Measurements from ENCODE around the gene CALY.
"Not testable (repeated sequence)": the region's sequence is repeated elsewhere in the genome, so short reads cannot be mapped to it uniquely, and the experiment has no call there.

Gene CALY

DNA sequence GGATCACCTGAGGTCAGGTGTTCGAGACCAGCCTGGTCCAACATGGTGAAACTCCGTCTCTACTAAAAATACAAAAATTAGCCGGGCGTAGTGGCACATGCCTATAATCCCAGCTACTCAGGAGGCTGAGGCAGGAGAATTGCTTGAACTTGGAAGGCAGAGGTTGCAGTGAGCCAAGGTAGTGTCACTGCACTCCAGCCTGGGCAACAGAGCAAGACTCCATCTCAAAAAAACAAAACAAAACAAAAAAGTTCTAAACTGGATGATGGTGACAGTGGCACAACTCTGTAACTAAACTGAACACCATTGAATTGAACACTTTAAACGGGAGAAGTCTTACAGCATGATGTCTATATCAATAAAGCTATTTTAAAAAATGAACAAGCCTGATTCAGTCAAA, 39.5 kb upstream of the CALY start:
- not testable (repeated sequence) for H3K4me2 ChIP-seq (ENCODE audit: low read length); H2AK5ac ChIP-seq (ENCODE audit: low read length); DNase-seq; H3K9ac ChIP-seq (ENCODE audit: low read length); H2BK5ac ChIP-seq (ENCODE audit: low read length); H4K5ac ChIP-seq (ENCODE audit: low read length); H3K56ac ChIP-seq (ENCODE audit: low read length); H3K79me2 ChIP-seq (ENCODE audit: control insufficient read depth, insufficient read depth, low read length); H3K4me3 ChIP-seq (ENCODE audit: low read length); H3K23ac ChIP-seq (ENCODE audit: low read length); H4K8ac ChIP-seq (ENCODE audit: low read depth, low read length); H3K36me3 ChIP-seq (ENCODE audit: control insufficient read depth, insufficient read depth, low read length); H2BK120ac ChIP-seq (ENCODE audit: low read depth, low read length); H3K18ac ChIP-seq (ENCODE audit: low read length); H3K4ac ChIP-seq (ENCODE audit: low read depth, low read length); H2BK15ac ChIP-seq (replicated peaks; ENCODE audit: low read depth); H3K27me3 ChIP-seq (ENCODE audit: insufficient read depth, low read length, poor library complexity); H3K4me1 ChIP-seq (ENCODE audit: control insufficient read depth, low read depth, low read length); H3K27ac ChIP-seq (ENCODE audit: low read depth, low read length); H3K79me1 ChIP-seq (ENCODE audit: low read length)
- no CpG with 5 or more reads among the region's 5 CpGs for WGBS (ENCODE audit: extremely low coverage, insufficient coverage, low lambda C conversion rate)

DNA sequence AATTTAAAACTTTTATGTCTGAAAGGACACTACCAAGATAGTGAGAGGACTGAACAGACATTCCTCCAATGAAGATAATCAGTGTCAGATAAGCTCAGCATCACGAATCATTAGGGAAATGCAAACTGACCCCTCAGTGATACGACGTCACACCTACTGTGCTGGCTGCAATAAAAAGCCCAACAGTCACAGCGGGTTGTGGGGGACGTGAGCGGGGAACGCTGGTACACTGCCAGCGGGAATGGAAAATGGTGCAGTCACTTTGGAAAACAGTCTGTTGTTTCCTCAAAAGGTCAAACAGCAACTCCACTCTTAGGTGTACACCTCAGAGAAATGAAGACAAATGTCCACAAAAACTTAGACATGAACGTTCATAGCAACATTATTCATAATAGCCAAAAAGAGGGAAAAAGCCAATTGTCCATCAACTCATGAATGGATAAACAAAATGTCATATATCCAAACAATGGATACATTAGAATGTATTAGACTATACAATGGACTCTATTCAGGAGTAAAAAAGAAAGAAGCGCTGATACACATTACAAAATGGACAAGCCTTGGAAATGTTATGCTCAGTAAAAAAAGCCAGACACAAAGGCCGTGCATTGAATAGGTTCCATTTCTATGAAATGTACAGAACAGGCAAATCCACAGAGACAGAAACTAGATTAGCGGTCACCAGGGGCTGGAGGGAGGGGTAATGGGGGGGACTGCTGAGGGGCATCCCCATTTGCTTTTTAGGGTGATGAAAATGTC, 38.8 kb upstream of the CALY start:
- peak; percentile 54 for DNase-seq
- Histone ChIP-seq H3K27ac (ENCODE audit: low read depth, low read length) (no peak overlapping the region), H3K18ac (ENCODE audit: low read length) (no peak overlapping the region), H3K4me2 (ENCODE audit: low read length) (no peak overlapping the region), H3K56ac (ENCODE audit: low read length) (no peak overlapping the region), H3K36me3 (ENCODE audit: control insufficient read depth, insufficient read depth, low read length) (no peaks in the 10 kb centered on the region), H2BK15ac (replicated peaks; ENCODE audit: low read depth) (no peak overlapping the region), H3K79me1 (ENCODE audit: low read length) (peaks cover 1% of the 10 kb centered on the region), H3K4me1 (ENCODE audit: control insufficient read depth, low read depth, low read length) (no peaks in the 10 kb centered on the region), H4K8ac (ENCODE audit: low read depth, low read length) (no peak overlapping the region), H2BK120ac (ENCODE audit: low read depth, low read length) (no peak overlapping the region), H3K4ac (ENCODE audit: low read depth, low read length) (no peak overlapping the region), H3K4me3 (ENCODE audit: low read length) (no peak overlapping the region), H4K5ac (ENCODE audit: low read length) (no peak overlapping the region), H2AK5ac (ENCODE audit: low read length) (no peak overlapping the region), H3K9ac (ENCODE audit: low read length) (no peak overlapping the region), H2BK5ac (ENCODE audit: low read length) (no peak overlapping the region), H3K79me2 (ENCODE audit: control insufficient read depth, insufficient read depth, low read length) (peaks cover 2% of the 10 kb centered on the region), H3K23ac (ENCODE audit: low read length) (no peak overlapping the region), H3K27me3 (ENCODE audit: insufficient read depth, low read length, poor library complexity) (no peaks in the 10 kb centered on the region)
- WGBS (ENCODE audit: extremely low coverage, insufficient coverage, low lambda C conversion rate) = no CpG with 5 or more reads among the region's 12 CpGs

DNA sequence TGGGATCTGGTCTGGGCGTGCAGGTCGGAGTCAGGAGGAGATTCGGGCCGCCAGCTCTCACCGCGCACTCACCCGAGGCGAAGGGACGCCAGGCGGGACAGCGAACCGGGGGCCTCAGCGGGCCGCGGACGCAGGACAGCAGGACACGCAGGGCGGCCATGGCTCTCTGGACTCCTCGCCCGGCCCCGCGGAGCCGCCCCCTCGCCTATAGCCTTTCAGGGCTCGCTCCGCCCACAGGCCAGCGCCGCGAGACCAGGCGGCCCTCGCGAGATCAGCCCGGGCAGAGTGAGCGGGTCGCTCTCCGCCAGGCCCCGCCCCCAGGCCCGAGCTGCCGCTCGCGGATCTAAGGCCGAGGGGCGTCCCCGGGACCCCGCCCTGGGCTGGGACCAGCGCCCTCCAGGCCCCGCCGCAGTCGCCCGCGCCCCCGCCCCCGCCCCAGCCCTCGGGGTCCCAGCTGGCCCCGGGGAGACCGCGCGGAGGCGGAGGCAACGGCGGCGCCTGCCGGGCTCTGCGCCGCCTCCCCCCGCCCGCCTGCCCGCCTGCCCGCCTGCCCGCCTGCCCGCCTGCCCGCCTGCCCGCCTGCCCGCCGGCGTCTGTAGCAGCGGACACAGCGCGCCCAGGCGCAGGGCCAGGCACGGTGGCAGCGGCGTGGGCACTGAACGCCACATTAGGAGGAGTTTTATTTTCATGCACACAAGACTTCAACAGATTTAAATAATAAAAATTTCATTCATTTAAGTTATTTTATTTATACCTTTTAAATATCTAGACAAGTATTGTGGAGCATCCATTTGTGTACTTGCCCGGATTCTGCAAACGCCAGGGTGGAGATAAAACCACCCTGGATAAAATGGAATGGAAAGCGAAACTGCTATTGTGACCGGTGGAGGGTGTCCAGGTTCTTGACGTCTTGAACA, 36.7 kb upstream of the CALY start, which contains the start of gene ECHS1:
Gene ECHS1 (minus strand): TSS at position 181 of the 917 bp plus-strand sequence. CDS start 21 bp downstream, at position 160.
- no peaks in the 10 kb centered on the region for H3K27me3 ChIP-seq (ENCODE audit: insufficient read depth, low read length, poor library complexity)
- peak; percentile 94 for DNase-seq
- H3K4ac ChIP-seq (ENCODE audit: low read depth, low read length) = peak within 1 kb of the TSS; percentile 58
- no peak within 1 kb of the TSS for H2BK15ac ChIP-seq (replicated peaks; ENCODE audit: low read depth)
- H3K4me2 ChIP-seq (ENCODE audit: low read length) = no peak within 1 kb of the TSS
- H2BK5ac ChIP-seq (ENCODE audit: low read length) = no peak within 1 kb of the TSS
- no peak within 1 kb of the TSS for H3K23ac ChIP-seq (ENCODE audit: low read length)
- H3K4me3 ChIP-seq (ENCODE audit: low read length) = peak within 1 kb of the TSS; percentile 45
- no peaks in the 10 kb centered on the region for H3K4me1 ChIP-seq (ENCODE audit: control insufficient read depth, low read depth, low read length)
- peak within 1 kb of the TSS; percentile 90 for H3K56ac ChIP-seq (ENCODE audit: low read length)
- no CpG with 5 or more reads among the region's 89 CpGs for WGBS (ENCODE audit: extremely low coverage, insufficient coverage, low lambda C conversion rate)
- H3K18ac ChIP-seq (ENCODE audit: low read length) = peak within 1 kb of the TSS; percentile 78
- no peak within 1 kb of the TSS for H4K5ac ChIP-seq (ENCODE audit: low read length)
- peaks cover 1% of the 10 kb centered on the region for H3K79me1 ChIP-seq (ENCODE audit: low read length)
- H3K79me2 ChIP-seq (ENCODE audit: control insufficient read depth, insufficient read depth, low read length) = peaks cover 2% of the 10 kb centered on the region
- no peaks in the 10 kb centered on the region for H3K36me3 ChIP-seq (ENCODE audit: control insufficient read depth, insufficient read depth, low read length)
- no peak within 1 kb of the TSS for H4K8ac ChIP-seq (ENCODE audit: low read depth, low read length)
- H3K27ac ChIP-seq (ENCODE audit: low read depth, low read length) = no peak within 1 kb of the TSS
- no peak within 1 kb of the TSS for H2AK5ac ChIP-seq (ENCODE audit: low read length)
- H2BK120ac ChIP-seq (ENCODE audit: low read depth, low read length) = peak within 1 kb of the TSS; percentile 64
- H3K9ac ChIP-seq (ENCODE audit: low read length) = peak within 1 kb of the TSS; percentile 76

DNA sequence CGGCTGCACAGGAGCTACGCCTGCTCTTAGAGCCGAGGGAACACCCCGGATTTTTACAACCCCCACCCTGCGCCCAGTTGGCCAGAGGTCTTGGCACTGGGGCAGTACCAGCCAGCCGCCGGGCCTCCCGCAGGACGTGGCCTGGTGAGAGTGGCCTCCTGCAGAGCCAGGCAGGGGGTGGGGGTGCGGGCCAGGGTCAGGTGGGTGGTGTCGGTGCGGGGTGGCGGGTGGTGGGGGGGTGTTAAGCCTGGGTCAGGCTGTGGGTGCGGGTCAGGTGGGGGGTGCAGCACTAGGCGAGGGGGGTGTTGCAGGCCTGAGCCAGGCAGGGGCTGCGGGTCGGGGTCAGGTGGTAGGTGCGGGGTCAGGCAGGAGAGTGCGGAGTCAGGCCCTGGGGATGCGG, 35.8 kb upstream of the CALY start:
- H3K4me2 ChIP-seq (ENCODE audit: low read length) = no peak overlapping the region
- H2BK120ac ChIP-seq (ENCODE audit: low read depth, low read length) = no peak overlapping the region
- no CpG with 5 or more reads among the region's 20 CpGs for WGBS (ENCODE audit: extremely low coverage, insufficient coverage, low lambda C conversion rate)
- no peak for DNase-seq
- no peak overlapping the region for H4K8ac ChIP-seq (ENCODE audit: low read depth, low read length)
- no peak overlapping the region for H3K27ac ChIP-seq (ENCODE audit: low read depth, low read length)
- no peak overlapping the region for H3K4me3 ChIP-seq (ENCODE audit: low read length)
- H3K4ac ChIP-seq (ENCODE audit: low read depth, low read length) = no peak overlapping the region
- no peak overlapping the region for H3K18ac ChIP-seq (ENCODE audit: low read length)
- peaks cover 2% of the 10 kb centered on the region for H3K79me2 ChIP-seq (ENCODE audit: control insufficient read depth, insufficient read depth, low read length)
- peaks cover 1% of the 10 kb centered on the region for H3K79me1 ChIP-seq (ENCODE audit: low read length)
- H3K27me3 ChIP-seq (ENCODE audit: insufficient read depth, low read length, poor library complexity) = no peaks in the 10 kb centered on the region
- no peak overlapping the region for H3K23ac ChIP-seq (ENCODE audit: low read length)
- H3K4me1 ChIP-seq (ENCODE audit: control insufficient read depth, low read depth, low read length) = no peaks in the 10 kb centered on the region
- no peaks in the 10 kb centered on the region for H3K36me3 ChIP-seq (ENCODE audit: control insufficient read depth, insufficient read depth, low read length)
- H2BK5ac ChIP-seq (ENCODE audit: low read length) = no peak overlapping the region
- peak overlapping the region; percentile 70 for H3K56ac ChIP-seq (ENCODE audit: low read length)
- H3K9ac ChIP-seq (ENCODE audit: low read length) = no peak overlapping the region
- no peak overlapping the region for H4K5ac ChIP-seq (ENCODE audit: low read length)
- no peak overlapping the region for H2BK15ac ChIP-seq (replicated peaks; ENCODE audit: low read depth)
- no peak overlapping the region for H2AK5ac ChIP-seq (ENCODE audit: low read length)

DNA sequence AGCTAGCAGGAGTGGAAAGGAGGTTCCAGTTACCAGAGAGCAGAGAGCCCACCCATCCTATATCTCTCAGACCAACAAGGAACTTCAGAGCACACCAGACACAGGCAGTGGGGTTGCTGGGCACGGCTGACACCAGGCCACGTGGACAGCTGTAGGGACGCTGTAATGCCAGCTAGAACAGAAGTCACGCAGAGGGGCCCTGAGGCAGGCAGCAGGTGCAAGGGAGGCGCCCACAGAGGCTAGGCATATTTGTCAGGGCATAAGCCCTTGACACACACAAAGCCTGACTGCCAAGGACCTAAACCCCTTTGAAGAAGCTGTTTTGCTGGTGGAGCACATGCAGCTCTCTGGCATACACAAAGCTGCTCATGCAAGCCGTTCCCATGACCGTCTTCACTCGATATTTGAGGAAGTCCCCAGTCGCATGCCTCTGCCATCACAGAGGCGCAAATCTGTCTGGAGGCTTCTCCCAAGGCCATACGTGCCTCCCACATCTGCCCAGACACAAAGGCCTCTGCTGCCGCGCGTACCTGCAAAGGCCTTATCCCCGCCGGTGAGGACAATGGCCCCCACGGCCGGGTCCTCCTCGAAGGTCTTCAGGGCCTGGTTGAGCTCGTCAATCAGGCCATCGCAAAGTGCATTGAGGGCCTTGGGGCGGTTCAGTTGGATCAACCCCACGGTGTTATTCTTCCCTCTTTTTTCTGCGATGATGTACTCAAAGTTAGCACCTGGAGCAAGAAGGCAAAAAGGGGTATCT, 33.5 kb upstream of the CALY start:
- H2BK5ac ChIP-seq (ENCODE audit: low read length) = no peak overlapping the region

More for the DNA sequence above, 33.5 kb upstream of the CALY start:
- peaks cover 1% of the 10 kb centered on the region for H3K79me1 ChIP-seq (ENCODE audit: low read length)
- H3K36me3 ChIP-seq (ENCODE audit: control insufficient read depth, insufficient read depth, low read length) = peaks cover 6% of the 10 kb centered on the region
- H3K23ac ChIP-seq (ENCODE audit: low read length) = no peak overlapping the region
- H4K5ac ChIP-seq (ENCODE audit: low read length) = no peak overlapping the region
- no peak overlapping the region for H3K27ac ChIP-seq (ENCODE audit: low read depth, low read length)
- H2BK120ac ChIP-seq (ENCODE audit: low read depth, low read length) = no peak overlapping the region
- no peaks in the 10 kb centered on the region for H3K4me1 ChIP-seq (ENCODE audit: control insufficient read depth, low read depth, low read length)
- H3K4me3 ChIP-seq (ENCODE audit: low read length) = no peak overlapping the region
- no peak overlapping the region for H3K4me2 ChIP-seq (ENCODE audit: low read length)
- H3K56ac ChIP-seq (ENCODE audit: low read length) = no peak overlapping the region
- no peak overlapping the region for H3K18ac ChIP-seq (ENCODE audit: low read length)
- no peak overlapping the region for H2AK5ac ChIP-seq (ENCODE audit: low read length)
- H3K79me2 ChIP-seq (ENCODE audit: control insufficient read depth, insufficient read depth, low read length) = peaks cover 2% of the 10 kb centered on the region
- no peak overlapping the region for H3K4ac ChIP-seq (ENCODE audit: low read depth, low read length)
- no CpG with 5 or more reads among the region's 24 CpGs for WGBS (ENCODE audit: extremely low coverage, insufficient coverage, low lambda C conversion rate)
- no peak overlapping the region for H2BK15ac ChIP-seq (replicated peaks; ENCODE audit: low read depth)
- H3K9ac ChIP-seq (ENCODE audit: low read length) = no peak overlapping the region
- no peaks in the 10 kb centered on the region for H3K27me3 ChIP-seq (ENCODE audit: insufficient read depth, low read length, poor library complexity)
- H4K8ac ChIP-seq (ENCODE audit: low read depth, low read length) = no peak overlapping the region
- no peak for DNase-seq

Measured in mesendoderm (in vitro differentiated cells).